ENCODE measurements around the gene PCSK9.

The PCSK9 gene

DNA sequence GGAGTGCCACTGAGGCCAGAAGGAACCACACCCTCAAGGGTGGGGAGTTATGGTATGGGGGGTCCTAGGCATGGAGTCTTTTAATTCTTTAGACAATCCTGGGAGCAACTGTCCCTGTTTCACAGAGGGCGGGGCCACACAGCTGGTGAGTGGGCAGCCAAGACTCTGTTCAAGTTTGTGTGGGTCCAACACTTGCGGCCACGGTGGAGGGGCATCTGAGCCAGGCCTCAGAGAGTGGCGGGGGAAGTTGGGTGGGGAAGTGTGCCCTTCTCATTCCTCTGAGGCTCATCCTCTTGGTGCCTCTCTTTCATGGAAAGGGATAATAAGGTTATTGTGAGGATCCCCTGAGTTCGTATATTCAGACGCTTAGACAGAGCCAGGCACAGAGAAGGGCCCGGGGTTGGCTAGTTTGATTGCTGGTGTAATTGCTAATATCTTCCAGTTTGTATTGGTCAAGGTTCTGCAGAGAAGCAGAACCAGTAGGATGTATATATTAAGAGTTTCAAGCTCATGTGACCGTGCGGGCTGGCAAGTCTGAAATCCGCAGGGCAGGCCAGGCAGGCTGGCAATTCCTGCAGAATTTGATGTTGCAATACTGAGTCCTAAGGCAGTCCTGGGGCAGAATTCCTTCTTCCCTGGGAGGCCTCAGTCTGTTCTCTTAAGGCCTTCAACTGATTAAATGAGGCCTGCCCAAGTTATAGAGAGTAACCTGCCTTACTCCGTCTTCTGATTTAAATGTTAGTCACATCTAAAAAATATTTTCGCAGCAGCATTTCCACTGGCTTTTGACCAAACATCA lies 15.9 kb downstream of the PCSK9 start:
- TF ChIP-seq YY1 (IDR thresholded peaks at IDR 0.05; ENCODE audit: low read depth) (no peak), EP300 (IDR thresholded peaks at IDR 0.05; ENCODE audit: borderline replicate concordance) (no peak)
- TF ChIP-seq, protein P1, sequence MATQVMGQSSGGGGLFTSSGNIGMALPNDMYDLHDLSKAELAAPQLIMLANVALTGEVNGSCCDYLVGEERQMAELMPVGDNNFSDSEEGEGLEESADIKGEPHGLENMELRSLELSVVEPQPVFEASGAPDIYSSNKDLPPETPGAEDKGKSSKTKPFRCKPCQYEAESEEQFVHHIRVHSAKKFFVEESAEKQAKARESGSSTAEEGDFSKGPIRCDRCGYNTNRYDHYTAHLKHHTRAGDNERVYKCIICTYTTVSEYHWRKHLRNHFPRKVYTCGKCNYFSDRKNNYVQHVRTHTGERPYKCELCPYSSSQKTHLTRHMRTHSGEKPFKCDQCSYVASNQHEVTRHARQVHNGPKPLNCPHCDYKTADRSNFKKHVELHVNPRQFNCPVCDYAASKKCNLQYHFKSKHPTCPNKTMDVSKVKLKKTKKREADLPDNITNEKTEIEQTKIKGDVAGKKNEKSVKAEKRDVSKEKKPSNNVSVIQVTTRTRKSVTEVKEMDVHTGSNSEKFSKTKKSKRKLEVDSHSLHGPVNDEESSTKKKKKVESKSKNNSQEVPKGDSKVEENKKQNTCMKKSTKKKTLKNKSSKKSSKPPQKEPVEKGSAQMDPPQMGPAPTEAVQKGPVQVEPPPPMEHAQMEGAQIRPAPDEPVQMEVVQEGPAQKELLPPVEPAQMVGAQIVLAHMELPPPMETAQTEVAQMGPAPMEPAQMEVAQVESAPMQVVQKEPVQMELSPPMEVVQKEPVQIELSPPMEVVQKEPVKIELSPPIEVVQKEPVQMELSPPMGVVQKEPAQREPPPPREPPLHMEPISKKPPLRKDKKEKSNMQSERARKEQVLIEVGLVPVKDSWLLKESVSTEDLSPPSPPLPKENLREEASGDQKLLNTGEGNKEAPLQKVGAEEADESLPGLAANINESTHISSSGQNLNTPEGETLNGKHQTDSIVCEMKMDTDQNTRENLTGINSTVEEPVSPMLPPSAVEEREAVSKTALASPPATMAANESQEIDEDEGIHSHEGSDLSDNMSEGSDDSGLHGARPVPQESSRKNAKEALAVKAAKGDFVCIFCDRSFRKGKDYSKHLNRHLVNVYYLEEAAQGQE (IDR thresholded peaks at IDR 0.05; ENCODE audit: low read depth): no peak

- TF ChIP-seq, protein P1 (IDR thresholded peaks at IDR 0.05; ENCODE audit: low read depth): no peak
- TF ChIP-seq TCF12 (IDR thresholded peaks at IDR 0.05; ENCODE audit: low read depth): no peak
- TF ChIP-seq, protein P2, sequence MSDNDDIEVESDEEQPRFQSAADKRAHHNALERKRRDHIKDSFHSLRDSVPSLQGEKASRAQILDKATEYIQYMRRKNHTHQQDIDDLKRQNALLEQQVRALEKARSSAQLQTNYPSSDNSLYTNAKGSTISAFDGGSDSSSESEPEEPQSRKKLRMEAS (IDR thresholded peaks at IDR 0.05): no peak
- no peak for TF ChIP-seq TAF1 (IDR thresholded peaks at IDR 0.05; ENCODE audit: low read depth)
- no peak for TF ChIP-seq ZBTB7A (IDR thresholded peaks at IDR 0.05; ENCODE audit: low read depth)
- no peak for TF ChIP-seq EP300 (IDR thresholded peaks at IDR 0.05; ENCODE audit: borderline replicate concordance)
- TF ChIP-seq EGR1 (IDR thresholded peaks at IDR 0.05): no peak
- TF ChIP-seq, protein P3, sequence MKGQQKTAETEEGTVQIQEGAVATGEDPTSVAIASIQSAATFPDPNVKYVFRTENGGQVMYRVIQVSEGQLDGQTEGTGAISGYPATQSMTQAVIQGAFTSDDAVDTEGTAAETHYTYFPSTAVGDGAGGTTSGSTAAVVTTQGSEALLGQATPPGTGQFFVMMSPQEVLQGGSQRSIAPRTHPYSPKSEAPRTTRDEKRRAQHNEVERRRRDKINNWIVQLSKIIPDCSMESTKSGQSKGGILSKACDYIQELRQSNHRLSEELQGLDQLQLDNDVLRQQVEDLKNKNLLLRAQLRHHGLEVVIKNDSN (IDR thresholded peaks at IDR 0.05): no peak
- no peak for TF ChIP-seq CEBPB (IDR thresholded peaks at IDR 0.05)
- no peak for TF ChIP-seq YY1 (IDR thresholded peaks at IDR 0.05; ENCODE audit: low read depth)
- no peak for TF ChIP-seq TEAD4 (IDR thresholded peaks at IDR 0.05)
- TF ChIP-seq RAD21 (IDR thresholded peaks at IDR 0.05; ENCODE audit: low read depth): no peak
- no peak for TF ChIP-seq CREB1 (IDR thresholded peaks at IDR 0.05; ENCODE audit: low read depth)
- TF ChIP-seq FOXM1 (IDR thresholded peaks at IDR 0.05; ENCODE audit: borderline replicate concordance, low read depth): no peak
These were observed 16.7 kb downstream of the PCSK9 start for GRCh38 chr1:55055951-55056631.

- TF ChIP-seq EP300 (IDR thresholded peaks at IDR 0.05; ENCODE audit: borderline replicate concordance) (no peak), TEAD4 (IDR thresholded peaks at IDR 0.05) (no peak), CREB1 (IDR thresholded peaks at IDR 0.05; ENCODE audit: low read depth) (no peak), TCF12 (IDR thresholded peaks at IDR 0.05; ENCODE audit: low read depth) (no peak), EGR1 (IDR thresholded peaks at IDR 0.05) (no peak), FOXM1 (IDR thresholded peaks at IDR 0.05; ENCODE audit: borderline replicate concordance, low read depth) (no peak), YY1 (IDR thresholded peaks at IDR 0.05; ENCODE audit: low read depth) (no peak), NFIC (IDR thresholded peaks at IDR 0.05) (no peak), RAD21 (IDR thresholded peaks at IDR 0.05; ENCODE audit: low read depth) (no peak), TAF1 (IDR thresholded peaks at IDR 0.05; ENCODE audit: low read depth) (no peak), ZBTB7A (IDR thresholded peaks at IDR 0.05; ENCODE audit: low read depth) (no peak), CEBPB (IDR thresholded peaks at IDR 0.05) (no peak)
- TF ChIP-seq, protein P2 (IDR thresholded peaks at IDR 0.05): no peak
- TF ChIP-seq, protein P1 (IDR thresholded peaks at IDR 0.05; ENCODE audit: low read depth): no peak
- TF ChIP-seq, protein P3 (IDR thresholded peaks at IDR 0.05): no peak
These were observed 17.3 kb downstream of the PCSK9 start for GRCh38 chr1:55056632-55056992.
